Stimulated activated CD4-positive, alpha-beta T cell treated with anti-CD3 and anti-CD28 coated beads, Interleukin-1b, Interleukin-23, amount 100 ng/mL, for 24 hours (primary cell): ENCODE measurements around the gene PPP2R3B.
"Not testable (repeated sequence)": the region's sequence is repeated elsewhere in the genome, so short reads cannot be mapped to it uniquely, and the experiment has no call there.

Experiments
- DNase-seq, 4 experiments: peaks; one replicate each; pipeline ENCODE4 v3.0.0-alpha.2; 2020; ENCODE audit warnings: low read depth in 4 of 4, low spot score in 1 of 4

The PPP2R3B gene

DNA sequence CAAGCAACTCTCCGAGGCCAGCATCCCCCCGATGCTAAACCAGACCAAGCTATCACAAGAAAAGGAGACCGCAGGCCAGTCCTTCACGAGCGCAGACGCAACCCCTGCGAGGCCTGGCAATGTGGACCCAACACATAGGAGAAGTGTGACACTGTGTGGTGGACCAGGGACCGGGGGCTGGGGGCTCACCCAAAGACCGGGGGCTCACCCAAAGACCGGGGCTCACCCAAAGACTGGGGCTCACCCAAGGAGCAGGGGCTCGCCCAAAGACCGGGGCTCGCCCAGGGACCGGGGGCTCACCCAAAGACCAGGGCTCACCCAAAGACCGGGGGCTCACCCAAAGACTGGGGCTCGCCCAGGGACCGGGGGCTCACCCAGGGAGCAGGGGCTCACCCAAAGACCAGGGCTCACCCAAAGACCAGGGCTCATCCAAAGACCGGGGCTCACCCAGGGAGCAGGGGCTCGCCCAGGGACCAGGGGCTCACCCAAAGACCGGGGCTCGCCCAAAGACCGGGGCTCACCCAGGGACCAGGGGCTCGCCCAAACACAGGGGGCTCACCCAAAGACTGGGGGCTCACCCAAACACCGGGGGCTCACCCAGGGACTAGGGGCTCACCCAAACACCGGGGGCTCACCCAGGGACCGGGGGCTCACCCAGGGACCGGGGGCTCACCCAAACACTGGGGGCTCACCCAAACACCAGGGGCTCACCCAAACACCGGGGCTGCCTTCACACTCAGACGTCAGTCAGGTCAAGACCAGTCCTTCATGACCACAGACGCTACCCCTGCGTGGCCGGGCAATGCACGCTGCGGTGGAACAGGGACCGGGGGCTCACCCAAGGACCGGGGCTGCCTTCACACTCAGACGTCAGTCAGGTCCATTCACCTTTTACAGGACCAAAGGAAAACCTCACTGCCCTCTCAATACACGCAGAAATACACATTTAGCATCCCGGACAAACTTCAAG lies 32.9 kb downstream of the PPP2R3B start:
- DNase-seq, result no peak

DNA sequence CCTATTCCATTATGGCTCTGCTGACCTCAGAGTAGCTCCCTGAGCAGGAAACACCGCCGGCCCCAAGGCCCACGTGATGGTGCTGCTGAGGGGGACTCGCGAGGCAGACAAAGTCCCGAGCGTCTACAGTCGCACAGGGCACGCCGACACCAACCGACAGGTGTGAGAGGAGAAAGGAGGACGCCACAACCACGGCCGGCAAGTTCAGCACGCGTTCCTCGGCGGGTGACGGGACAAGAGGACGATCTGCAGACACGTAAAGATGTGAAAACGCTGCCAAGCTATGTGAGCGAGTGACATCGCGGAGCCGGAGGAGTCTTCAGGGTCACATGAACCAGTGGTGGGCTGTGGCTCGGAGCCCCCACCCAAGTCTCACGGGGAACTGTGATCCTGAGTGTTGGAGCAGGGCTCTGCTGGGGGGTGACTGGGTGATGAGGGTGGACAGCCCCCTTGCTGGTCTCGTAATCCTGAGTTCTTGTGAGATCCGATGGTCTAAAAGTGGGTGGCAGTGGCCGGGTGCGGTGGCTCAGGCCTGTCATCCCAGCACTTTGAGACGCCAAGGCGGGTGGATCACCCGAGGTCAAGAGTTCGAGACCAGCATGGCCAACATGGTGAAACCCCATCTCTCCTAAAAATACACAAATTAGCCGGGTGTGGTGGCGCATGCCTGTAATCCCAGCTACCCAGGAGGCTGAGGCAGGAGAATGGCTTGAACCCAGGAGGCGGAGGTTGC lies 34.0 kb downstream of the PPP2R3B start:
- no peak for DNase-seq

DNA sequence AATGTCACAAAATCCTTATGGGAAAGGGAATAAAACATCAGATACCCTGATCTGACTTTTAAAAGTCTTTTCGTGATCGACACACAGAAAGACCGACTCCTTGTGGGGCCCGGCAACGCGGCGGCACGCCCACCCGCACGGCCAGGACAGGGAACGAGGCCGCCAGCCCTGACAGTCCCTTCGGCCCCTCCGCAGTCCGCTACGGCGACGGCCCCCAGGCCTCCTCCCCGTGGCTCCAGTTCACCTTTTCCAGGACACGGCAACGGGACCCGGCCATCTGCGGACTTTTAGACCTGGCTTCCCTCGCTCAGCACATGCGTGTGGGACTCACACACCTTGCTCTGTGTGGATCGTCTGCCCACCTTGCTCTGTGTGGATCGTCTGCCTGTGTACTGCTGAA lies 34.5 kb downstream of the PPP2R3B start:
- no peak for DNase-seq

DNA sequence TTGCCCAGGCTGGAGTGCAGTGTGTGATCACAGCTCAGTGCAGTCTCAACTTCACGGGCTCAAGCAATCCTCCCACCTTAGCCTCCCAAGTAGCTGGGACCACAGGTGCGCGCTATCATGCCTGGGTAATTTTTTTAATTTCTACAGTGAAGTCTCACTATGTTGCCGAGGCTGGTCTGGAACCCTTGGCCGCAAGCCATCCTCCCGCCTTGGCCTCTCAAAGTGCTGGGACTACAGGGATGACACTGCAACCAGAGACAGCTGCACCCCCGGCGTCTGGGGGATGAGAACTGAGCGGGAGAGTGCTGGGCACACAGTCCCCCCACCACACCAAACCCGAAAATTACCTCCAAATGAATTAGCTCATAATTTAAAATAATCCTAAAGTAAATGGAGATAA lies 35.0 kb downstream of the PPP2R3B start:
- no peak for DNase-seq

DNA sequence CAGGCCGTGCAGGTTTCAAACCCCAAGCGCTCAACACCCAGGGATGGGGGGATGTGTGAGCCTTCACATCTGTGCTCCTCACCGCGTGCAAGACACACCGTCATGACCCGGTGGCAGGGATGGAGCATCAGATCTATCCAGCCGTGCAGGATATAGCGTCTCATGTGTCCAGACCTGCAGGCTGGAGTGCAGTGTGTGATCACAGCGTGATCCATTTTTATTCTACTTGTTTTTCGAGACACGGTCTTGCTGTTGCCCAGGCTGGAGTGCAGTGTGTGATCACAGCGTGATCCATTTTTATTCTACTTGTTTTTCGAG lies 35.4 kb downstream of the PPP2R3B start:
- DNase-seq, result not testable (repeated sequence)

DNA sequence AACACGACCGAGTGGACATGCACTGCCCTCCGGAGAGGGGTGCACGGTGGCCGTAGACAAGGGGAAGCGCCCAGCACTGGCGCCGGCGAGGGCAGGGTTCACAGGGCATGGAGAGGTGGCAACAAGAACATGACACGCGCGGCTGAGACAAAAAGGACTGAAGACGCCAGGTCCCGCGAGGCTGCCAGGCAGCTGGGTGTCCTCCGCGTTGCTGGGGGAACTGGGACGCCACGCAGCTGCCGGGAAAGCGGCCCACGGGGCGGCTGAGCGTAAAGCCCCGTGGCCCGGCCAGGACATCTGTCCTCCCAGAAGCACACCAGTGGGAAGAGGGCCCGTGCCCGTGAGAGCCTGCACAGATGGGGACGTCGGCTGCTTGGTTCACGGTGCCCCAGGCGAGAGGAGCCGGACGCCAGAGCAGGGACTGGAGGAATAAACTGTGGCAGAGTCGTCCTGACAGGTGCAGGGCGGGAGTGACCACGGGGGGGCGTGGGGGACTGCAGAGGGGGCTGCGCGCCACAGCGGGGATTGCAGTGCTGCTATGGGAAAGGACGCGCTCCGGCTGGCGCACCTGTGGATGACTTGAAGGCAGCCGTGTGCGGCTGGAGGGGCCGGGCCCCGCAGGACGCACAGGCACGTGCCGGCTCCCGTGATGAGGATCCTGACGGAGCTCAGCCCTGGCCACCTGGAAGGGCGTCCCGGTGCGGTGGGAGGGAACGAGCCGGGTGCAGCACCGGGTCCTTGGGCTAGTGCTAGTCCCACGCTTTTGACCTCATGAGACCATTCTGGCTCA lies 36.0 kb downstream of the PPP2R3B start:
- DNase-seq, result no peak

DNA sequence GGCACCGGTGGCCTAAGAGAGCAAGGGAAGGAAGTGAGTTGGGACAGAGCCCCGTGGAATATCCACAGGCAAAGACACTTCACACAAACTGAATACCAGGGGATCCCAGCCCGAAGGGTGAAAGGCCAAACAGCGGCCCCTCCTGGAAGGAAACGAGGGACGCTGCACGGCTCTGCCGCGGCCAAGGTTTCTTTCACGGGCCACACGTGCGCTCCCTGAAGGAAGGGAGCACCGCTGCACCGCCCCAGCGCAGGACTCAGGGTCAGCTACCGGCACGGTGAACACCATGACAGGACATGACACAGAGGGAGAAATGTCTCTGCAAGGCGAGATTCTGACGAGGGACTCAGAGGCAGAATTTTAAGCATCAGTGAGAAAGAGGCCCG lies 36.6 kb downstream of the PPP2R3B start:
- no peak for DNase-seq

DNA sequence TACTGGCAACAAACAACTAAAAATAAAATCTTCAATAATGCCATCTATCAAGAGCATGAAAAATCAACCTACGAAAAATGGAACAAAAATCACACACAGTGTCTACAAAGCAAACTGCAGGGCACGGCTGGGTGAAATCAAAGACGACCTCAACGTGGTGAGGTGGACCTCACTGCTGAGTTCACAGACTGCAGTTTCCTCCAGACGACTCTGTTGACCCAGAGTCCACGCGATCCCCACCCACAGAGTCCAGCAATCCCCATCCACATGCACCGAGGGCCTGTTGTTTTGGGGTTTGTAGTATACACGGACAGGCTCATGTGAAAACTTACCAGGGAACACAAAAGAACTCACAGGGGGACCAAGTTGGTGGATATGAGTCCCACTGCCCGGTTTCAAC lies 37.0 kb downstream of the PPP2R3B start:
- no peak for DNase-seq

DNA sequence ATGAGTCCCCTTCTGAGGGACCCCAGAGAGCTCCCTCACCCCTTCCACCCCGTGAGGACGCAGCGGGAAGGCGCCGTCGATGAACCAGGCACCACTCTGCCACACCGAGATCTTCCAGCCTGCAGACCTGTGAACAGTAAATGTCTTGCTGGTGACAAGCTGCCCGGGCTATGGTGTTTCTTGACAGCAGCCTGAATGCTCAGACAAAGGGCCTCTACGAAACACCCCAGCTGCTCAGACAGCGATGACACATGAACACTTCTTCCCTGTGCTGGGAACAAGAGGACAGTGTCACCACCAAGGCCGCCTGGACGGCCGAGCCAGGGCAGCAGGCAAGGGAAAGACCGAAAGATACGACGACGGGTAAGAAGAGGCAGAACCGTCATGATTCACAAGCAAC lies 37.5 kb downstream of the PPP2R3B start:
- no peak for DNase-seq

DNA sequence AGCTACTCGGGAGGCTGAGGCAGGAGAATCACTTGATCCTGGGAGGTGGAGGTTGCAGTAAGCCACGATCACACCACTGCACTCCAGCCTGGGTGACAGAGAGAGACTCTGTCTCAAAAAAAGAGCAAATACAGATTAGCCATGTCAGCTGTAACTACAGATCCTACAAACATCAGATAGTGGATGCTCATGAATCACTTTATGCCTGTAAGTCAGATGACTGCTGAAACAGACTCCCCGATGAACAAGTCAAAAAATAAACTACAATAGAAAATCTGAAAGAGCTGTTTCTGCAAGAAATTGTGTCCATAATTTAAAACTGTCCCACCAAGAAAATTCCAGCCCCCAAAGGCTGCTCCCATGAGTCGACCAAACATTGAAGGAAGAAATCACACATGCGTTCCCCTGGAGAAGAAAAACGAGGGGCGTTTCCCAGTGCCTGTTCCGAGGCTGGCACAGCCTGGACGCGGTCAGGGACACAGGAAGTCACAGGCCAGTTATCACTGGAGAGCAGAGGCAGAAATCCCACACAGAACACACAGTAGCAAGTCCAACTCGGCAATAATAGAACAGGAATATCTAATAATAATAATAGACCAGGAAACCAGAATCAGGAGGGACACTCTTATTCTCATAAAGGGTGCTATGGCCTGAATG lies 38.1 kb downstream of the PPP2R3B start:
- no peak for DNase-seq

DNA sequence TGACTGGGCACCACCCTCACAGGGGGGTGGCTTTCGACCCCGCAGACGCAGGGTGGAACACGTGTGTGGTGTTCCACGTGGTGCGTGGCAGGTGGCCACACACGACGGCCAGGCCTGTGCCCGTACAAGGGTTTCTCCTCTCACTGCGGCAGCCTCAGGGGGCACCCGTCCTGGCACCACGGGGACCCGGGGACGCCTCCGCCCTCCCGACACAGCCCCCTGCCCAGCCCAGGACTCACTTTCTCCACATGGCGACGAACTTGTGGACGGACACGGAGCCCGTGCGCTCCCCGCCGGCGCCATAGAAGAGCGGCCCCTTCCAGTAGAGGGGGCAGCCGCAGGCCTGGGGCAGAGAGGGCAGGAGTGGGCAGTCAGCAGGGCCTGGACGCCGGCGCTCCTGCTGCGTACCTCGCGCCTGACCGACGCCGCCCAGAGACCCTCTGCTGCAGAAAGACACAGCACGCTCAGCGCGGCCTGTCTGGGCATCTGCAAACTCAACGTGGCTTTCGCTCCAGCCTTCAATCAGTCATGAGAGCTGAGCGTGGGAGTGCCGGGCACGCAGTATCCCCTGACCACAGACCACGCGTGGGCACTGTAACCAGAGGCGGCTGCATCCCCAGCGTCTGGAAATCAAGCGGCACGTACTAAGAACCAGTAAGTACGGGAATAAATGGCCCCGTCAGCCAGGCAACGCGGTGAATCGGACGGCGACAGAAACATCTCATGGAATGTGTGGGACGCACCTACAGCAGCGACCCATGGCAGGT lies 39.2 kb downstream of the PPP2R3B start:
- no peak for DNase-seq

DNA sequence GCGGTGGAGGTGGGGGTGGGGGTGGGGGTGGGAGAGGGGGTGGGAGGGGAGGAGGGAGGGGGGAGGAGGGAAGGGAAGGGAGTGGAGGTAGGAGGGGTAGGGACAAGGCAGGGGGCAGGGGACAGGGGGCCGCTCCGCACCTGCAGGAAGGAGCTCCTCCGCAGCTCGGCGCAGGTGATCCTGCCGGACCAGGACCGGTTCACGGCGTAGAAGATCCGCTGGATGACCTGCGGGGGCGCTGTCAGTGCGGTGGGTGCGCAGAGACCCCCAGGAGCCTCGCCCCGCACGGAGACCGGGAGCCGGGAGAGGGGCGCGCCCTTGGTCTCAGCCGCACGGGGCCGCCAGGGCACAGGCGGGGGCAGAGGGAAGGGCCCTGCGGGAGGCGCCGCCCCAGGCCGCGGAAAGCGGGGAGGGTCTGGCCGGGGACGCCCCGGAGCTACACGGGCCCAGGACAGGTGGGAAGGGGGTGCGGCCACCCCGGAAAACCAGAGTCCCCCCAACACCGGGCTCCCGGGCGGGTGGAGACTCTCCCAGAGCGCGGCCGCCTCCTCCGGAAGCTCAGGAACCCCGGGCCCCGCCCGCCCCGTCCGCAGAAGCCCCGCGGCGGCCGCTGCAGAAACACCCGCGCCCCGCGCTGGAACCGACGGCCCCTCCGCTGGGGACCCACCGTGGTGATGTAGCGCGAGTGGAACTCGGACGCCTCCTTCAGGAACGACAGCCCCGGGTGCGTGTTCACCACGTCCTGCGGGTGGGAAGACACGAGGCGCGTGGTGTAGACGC lies 40.5 kb downstream of the PPP2R3B start:
- DNase-seq, result no peak

DNA sequence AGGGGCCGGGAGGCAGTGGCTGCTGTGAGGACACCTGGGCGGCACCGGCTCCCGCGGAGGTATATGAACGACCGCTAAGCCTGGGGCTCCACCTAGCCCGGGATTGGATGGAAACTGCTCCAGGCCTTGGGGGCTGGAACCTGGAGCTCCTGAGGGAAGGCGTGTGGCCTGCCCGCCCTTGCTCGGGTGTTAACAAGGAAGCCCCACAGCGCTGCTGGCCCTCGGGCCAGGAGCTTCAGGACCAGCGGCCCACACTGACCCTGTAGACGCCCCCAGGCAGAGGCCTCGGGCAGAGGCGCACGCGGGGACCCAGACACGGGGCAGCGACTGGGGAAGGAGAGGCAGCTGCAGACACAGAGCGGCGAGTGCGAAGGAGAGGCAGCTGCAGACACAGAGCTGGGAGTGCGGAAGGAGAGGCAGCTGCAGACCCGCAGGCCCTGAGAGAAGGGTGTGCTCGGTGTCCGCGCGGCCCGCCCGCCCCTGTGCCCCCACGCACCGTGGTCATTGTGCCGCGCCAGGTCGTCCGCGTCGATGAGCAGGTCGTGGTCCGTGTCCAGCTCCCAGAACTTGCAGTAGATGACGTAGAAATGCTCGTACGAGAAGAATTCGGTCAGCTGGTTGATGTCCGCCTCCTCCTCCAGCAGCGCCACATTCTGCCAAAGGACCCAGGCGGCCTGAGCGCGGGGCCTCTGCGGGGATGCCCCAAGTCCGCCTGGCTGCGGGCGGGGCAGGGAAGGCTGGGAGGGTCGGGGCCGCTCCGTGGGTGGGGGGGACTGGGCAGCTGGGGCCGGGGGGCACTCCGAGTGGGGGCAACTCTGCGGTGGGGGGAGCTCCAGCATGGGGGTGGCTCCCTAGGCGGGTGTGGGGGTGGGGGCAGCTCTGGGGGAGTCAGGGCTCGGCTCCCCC lies 41.4 kb downstream of the PPP2R3B start:
- no peak for DNase-seq

DNA sequence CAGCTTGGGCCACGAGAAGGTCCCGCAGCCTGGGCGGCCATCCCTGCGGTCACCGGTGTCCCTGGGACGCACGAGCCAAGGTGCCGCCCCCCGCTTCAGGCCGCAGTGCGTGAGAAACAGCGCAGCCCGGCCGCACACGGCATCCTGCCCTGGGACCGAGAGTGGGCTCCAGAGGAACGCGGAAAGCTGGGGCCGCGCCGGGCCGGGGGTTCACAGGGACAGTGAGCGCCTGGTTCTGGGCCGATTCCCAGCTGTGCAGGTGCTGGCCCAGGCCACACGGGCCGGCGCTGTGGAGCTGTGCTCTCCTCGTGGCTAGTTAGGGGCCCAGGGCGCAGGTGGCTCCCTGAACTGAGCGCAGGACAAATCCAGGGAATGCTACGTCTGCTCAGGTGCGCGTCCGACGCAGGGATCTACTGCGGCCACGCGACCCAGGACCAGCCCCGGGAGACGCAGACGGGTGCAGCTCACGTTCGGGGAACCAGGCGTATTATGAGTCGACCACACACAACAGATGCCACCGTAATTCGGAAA lies 42.3 kb downstream of the PPP2R3B start:
- no peak for DNase-seq

DNA sequence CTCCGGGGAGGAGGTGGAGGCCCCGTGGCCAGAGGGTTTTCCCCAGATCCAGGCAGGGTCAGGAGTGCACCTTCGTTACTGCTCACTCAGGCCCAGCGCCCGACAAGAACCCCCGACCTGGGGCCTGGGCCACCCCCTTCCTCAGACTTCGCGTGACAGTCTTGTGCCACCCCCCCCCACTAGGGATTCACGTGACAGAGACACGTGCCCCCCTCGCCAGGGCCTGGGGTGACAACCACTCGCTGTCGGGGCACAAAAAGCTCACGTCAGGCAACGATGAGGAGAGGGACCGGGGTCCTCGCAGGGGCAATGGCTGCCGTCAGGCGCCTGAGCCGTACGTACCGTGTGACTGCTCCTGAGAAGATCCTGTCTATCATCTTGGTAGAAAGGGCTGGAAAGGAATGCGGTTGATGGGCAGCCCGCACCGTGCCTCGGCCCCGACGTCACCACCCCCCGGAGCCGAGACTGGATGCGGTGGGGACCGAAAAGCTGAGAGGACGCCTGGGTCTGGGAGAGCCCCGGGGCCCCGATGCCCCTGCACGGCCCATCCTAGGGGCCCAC lies 45.1 kb downstream of the PPP2R3B start:
- DNase-seq, result no peak

DNA sequence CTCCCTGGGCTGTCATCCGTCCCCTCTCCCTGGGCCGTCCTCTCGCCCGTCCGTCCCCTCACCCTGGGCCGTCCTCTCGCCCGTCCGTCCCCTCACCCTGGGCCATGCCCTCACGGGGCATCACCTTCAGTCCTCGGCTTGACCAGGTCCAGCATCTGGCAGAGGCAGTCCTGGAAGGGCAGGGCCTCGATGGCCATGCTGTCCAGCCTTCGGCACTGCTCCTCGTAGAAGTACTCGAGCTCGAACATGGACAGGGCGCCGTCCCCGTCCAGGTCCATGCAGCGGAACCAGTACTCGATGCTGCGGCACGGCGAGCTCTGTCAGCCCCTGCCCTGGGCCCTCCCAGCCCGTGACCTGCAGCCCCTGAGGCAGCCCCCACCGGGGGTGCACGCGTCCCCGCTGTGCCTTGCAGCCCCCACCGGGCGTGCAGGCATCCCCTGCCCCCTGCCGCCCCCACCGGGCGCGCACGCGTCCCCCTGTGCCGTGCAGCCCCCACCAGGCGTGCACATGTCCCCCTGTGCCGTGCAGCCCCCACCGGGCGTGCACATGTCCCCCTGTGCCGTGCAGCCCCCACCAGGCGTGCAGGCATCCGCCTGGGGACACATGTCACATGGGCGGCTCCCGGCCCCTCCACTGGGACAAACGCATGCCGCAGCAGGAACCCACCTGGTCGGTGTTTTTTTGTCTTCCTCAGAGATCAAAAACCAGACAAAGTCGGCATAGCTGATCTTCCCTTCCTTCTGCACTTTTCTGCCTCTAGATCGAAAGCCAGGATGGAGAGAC lies 45.9 kb downstream of the PPP2R3B start:
- DNase-seq, result no peak

DNA sequence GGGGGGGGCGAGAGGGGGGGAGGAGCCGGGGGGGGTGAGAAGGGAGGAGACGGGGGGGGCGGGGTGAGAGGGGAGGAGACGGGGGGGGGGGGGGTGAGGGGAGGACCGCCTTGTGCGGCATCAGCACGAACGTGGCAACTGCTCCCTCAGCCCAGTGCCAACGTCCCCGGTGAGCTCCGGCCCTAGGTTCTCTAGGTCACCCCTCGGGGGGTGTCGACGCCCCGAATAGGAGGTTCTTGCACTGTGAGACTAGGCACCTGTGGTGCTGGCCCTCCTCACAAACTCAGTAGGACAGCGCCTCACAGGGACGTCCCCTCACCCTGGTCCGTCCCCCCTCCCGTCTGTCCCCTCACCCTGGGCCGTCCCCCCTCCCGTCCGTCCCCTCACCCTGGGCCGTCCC lies 46.6 kb downstream of the PPP2R3B start:
- no peak for DNase-seq
